Esophagus squamous epithelium (tissue), 5 donors: Measurements from ENCODE around the gene NDUFS2. TPM values are rescaled to one million over a fixed set of nuclear protein-coding genes. Genes with fewer than 3 reads are reported as not detected.
A peak's percentile ranks its signal among the peaks of the same experiment; 100 is the strongest.

ENCODE experiments used
- DNase-seq: peaks from one replicate; lab custom pipeline; 2025; lab: John Stamatoyannopoulos, UW
- H3K27ac ChIP-seq, 4 donors: fragments of 200-600 bp; sonication (generic); one replicate each; pipeline ENCODE4 v1.5.1; 2016 to 2019; ENCODE audit warnings: mild to moderate bottlenecking in 1 of 4
- H3K27me3 ChIP-seq, 4 donors: fragments of 200-600 bp; sonication (generic); 1 replicate in 3 of 4; 2 replicates in 1 of 4; pipeline versions ENCODE4 v1.5.1 to v1.6.0; 2017 to 2021; ENCODE audit warnings: antibody characterized with exemption in 1 of 4
- H3K36me3 ChIP-seq, 3 donors: fragments of 200-600 bp; sonication (generic); one replicate each; pipeline ENCODE4 v1.5.1; 2016 to 2019
- H3K4me1 ChIP-seq, 3 donors: fragments of 200-600 bp; sonication (generic); one replicate each; pipeline ENCODE4 v1.5.1; 2017 to 2019
- H3K4me3 ChIP-seq, 4 donors: fragments of 200-600 bp; sonication (generic); 1 replicate in 3 of 4; 2 replicates in 1 of 4; pipeline ENCODE4 v1.5.1; 2016 to 2019; ENCODE audit warnings: mild to moderate bottlenecking in 2 of 4, moderate library complexity in 1 of 4
- H3K9me3 ChIP-seq, 3 donors: fragments of 200-600 bp; sonication (generic); one replicate each; pipeline ENCODE4 v1.5.1; 2016 to 2019
- POLR2A ChIP-seq, 4 donors: fragments of 450-650 bp; IDR thresholded peaks; one replicate each; pipeline ENCODE4 v1.6.1; 2017; ENCODE audit warnings: antibody characterized with exemption in 4 of 4, mild to moderate bottlenecking in 4 of 4, moderate library complexity in 3 of 4
- WGBS, 2 donors: methylation state at CpG; one replicate each; pipeline ENCODE4 v1.1.5; 2018; 5-methylcytosine and 5-hydroxymethylcytosine counted together
- intact Hi-C: fragments of 100-400 bp; cut with DNase I; formaldehyde crosslinking; loops from one replicate; pipeline ENCODE4 v1.15.0; 2022
- total RNA-seq, 4 donors: library from RNA; depleted of rRNA; stranded (reverse); fragments of >200 nt; gene quantifications; one replicate each; pipeline ENCODE4 v1.1.0, GENCODE V29; 2016
- TF ChIP-seq, protein P1 (sequence below), 6 experiments: fragments of 450-650 bp in 4 of 6; fragments of 200-600 bp in 2 of 6; sonication (generic) in 2 of 6; IDR thresholded peaks; one replicate each; pipeline ENCODE4 v1.5.1; 2016 to 2019; ENCODE audit warnings: antibody characterized with exemption in 6 of 6, mild to moderate bottlenecking in 4 of 6, moderate library complexity in 4 of 6
- donor health status: DM: yes; HTN: yes; CAD: no.

The NDUFS2 gene
- total RNA-seq, 4 donors from 2014 or later = 77.7 to 140 (median 93.7) TPM

DNA sequence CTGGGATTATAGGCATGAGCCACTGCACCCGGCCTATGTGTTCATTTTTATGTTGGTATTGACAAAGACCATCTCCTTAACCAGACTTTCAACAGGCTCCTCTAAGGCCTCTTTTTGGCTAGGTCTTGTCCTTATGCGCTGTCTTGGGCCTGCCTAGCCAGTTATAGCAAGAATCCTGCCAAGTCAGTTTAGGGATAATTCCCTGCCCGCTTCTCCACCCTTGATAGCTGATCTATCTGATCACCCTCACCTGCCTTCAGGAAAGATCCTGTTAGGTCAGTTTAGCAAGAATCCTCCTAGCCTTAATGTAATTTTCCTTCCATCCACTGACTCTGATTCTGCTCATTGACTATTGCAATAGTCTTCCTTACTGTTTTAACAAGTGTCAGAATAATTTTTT, 22.5 kb upstream of the NDUFS2 start:
- 55 to 75% methylated on average over 3 of the region's 3 CpGs for WGBS, 2 donors
- Histone ChIP-seq H3K27ac (peak overlapping the region in 3 of 4 donors; percentile 52 to 94 (median 74)), H3K4me1 (peaks cover 12 to 93% (median 38%) of the 10 kb centered on the region in 3 donors), H3K36me3 (peaks cover 0 to 13% (median 0%) of the 10 kb centered on the region in 3 donors), H3K4me3 (no peak overlapping the region), H3K27me3 (no peaks in the 10 kb centered on the region), H3K9me3 (no peaks in the 10 kb centered on the region)
- intact Hi-C loops = no loop called here
- no peak for TF ChIP-seq POLR2A (IDR thresholded peaks at IDR 0.05)
- TF ChIP-seq, protein P1, sequence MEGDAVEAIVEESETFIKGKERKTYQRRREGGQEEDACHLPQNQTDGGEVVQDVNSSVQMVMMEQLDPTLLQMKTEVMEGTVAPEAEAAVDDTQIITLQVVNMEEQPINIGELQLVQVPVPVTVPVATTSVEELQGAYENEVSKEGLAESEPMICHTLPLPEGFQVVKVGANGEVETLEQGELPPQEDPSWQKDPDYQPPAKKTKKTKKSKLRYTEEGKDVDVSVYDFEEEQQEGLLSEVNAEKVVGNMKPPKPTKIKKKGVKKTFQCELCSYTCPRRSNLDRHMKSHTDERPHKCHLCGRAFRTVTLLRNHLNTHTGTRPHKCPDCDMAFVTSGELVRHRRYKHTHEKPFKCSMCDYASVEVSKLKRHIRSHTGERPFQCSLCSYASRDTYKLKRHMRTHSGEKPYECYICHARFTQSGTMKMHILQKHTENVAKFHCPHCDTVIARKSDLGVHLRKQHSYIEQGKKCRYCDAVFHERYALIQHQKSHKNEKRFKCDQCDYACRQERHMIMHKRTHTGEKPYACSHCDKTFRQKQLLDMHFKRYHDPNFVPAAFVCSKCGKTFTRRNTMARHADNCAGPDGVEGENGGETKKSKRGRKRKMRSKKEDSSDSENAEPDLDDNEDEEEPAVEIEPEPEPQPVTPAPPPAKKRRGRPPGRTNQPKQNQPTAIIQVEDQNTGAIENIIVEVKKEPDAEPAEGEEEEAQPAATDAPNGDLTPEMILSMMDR (IDR thresholded peaks at IDR 0.05) = no peak
- DNase-seq = no peak

- H3K36me3 ChIP-seq = peaks cover 0 to 3% (median 0%) of the 10 kb centered on the region in 3 donors
- intact Hi-C loops = no loop called here
Measured at GRCh38 chr1:161180639-161181038, 21.5 kb upstream of the NDUFS2 start.

DNA sequence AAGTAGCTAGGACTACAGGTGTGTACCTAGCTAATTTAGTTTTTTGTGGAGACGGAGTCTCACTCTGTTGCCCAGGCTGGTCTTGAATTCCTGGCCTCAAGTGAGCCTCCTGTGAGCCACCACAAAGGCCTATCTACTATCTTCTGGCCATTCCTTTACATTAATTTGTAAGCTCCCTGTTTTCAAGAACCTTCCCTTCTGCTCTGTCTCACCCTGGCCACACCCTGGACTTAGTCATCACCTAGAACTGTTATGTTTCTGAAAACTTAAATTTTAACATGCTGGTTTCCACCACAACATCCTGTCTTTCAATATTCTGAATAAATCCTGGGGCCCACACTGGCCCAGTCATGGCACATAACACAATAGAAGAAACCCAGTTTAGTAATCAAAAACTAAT, 20.0 kb upstream of the NDUFS2 start:
- H3K36me3 ChIP-seq = no peaks in the 10 kb centered on the region
- no peak for DNase-seq
- peaks cover 0 to 95% (median 38%) of the 10 kb centered on the region in 3 donors for H3K4me1 ChIP-seq
- intact Hi-C loops = no loop called here
- H3K4me3 ChIP-seq = no peak overlapping the region
- no peaks in the 10 kb centered on the region for H3K27me3 ChIP-seq
- H3K27ac ChIP-seq = peak overlapping the region; percentile 51 to 73 (median 62)
- TF ChIP-seq, protein P1 (IDR thresholded peaks at IDR 0.05) = no peak
- no peak for TF ChIP-seq POLR2A (IDR thresholded peaks at IDR 0.05)
- WGBS, 2 donors = 75 to 80% methylated on average over 1 of the region's 1 CpG
- H3K9me3 ChIP-seq = no peaks in the 10 kb centered on the region

More at GRCh38 chr1:161180639-161181038, 21.5 kb upstream of the NDUFS2 start:
- H3K4me1 ChIP-seq = peaks cover 12 to 93% (median 37%) of the 10 kb centered on the region in 3 donors
- no peak overlapping the region for H3K4me3 ChIP-seq
- peak overlapping the region in 1 of 4 donors; percentile 94 for H3K27ac ChIP-seq
- 52 to 58% methylated on average over 1 of the region's 1 CpG for WGBS, 2 donors
- H3K27me3 ChIP-seq = no peaks in the 10 kb centered on the region
- no peak for DNase-seq
- H3K9me3 ChIP-seq = no peaks in the 10 kb centered on the region
- TF ChIP-seq POLR2A (IDR thresholded peaks at IDR 0.05) = no peak
- TF ChIP-seq, protein P1 (IDR thresholded peaks at IDR 0.05) = peak in 3 of 6 experiments; percentile 16 to 40 (median 20)

DNA sequence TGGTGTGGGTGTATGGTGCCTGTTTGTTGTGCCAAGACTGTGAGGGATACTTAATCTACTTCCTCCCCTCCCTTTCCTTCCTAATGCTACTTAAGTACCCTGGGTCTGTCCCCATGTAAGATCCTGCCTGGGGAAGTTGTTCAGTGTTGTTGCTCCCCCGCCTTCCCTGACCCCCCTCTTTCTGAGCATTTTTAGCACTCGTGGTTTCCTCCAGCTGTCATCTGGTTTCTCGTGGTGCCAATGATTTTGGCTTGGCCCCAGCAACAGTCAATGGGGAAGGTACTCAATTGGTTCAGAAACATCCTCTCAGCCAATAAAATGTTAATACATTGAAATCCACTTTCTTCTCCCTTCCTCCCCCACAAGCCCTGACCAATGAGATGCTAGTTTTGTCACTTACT, 16.9 kb upstream of the NDUFS2 start:
- WGBS, 2 donors = 5 to 7% methylated on average over 3 of the region's 3 CpGs
- no peak overlapping the region for H3K4me3 ChIP-seq
- no peaks in the 10 kb centered on the region for H3K9me3 ChIP-seq
- H3K27me3 ChIP-seq = no peaks in the 10 kb centered on the region
- peak overlapping the region; percentile 47 to 86 (median 76) for H3K27ac ChIP-seq
- no peaks in the 10 kb centered on the region for H3K36me3 ChIP-seq
- intact Hi-C loops = no loop called here
- peaks cover 0 to 79% (median 27%) of the 10 kb centered on the region in 3 donors for H3K4me1 ChIP-seq
- peak; percentile 32 for DNase-seq
- TF ChIP-seq, protein P1 (IDR thresholded peaks at IDR 0.05) = no peak
- TF ChIP-seq POLR2A (IDR thresholded peaks at IDR 0.05) = peak in 1 of 4 donors; percentile 25

- DNase-seq = no peak
- Histone ChIP-seq H3K27me3 (no peaks in the 10 kb centered on the region), H3K4me1 (peaks cover 0 to 77% (median 23%) of the 10 kb centered on the region in 3 donors), H3K4me3 (no peak overlapping the region), H3K27ac (peak overlapping the region; percentile 47 to 86 (median 76)), H3K36me3 (peaks cover 0 to 2% (median 0%) of the 10 kb centered on the region in 3 donors), H3K9me3 (no peaks in the 10 kb centered on the region)
- WGBS, 2 donors = 24 to 61% methylated on average over 2 of the region's 2 CpGs
- intact Hi-C loops = no loop called here
- TF ChIP-seq POLR2A (IDR thresholded peaks at IDR 0.05) = no peak
- TF ChIP-seq, protein P1 (IDR thresholded peaks at IDR 0.05) = no peak
Measured at GRCh38 chr1:161185732-161186311, 16.3 kb upstream of the NDUFS2 start.
